ENCODE data around the gene EMC1.
A peak's percentile ranks its signal among the peaks of the same experiment; 100 is the strongest.
"Not testable (repeated sequence)": the region's sequence is repeated elsewhere in the genome, so short reads cannot be mapped to it uniquely, and the experiment has no call there.

Gene EMC1

GRCh38 chr1:19260211-19261138, 9.2 kb upstream of the EMC1 start:
- no peak for DNase-seq (ENCODE audit: low spot score)

- no peak for DNase-seq (ENCODE audit: low spot score)
Observed at GRCh38 chr1:19258353-19258752, 7.0 kb upstream of the EMC1 start.

- no peak for DNase-seq (ENCODE audit: low spot score)
Observed at GRCh38 chr1:19257178-19257914, 6.0 kb upstream of the EMC1 start.

- not testable (repeated sequence) for DNase-seq (ENCODE audit: low spot score)
Observed at GRCh38 chr1:19256301-19256700, 5.0 kb upstream of the EMC1 start.

GRCh38 chr1:19255288-19255687, 4.0 kb upstream of the EMC1 start:
- DNase-seq (ENCODE audit: low spot score) = no peak

- DNase-seq (ENCODE audit: low spot score) = peak; percentile 41
Observed at GRCh38 chr1:19254416-19254815, 3.1 kb upstream of the EMC1 start.

- no peak for DNase-seq (ENCODE audit: low spot score)
Observed at GRCh38 chr1:19250629-19251304, 557 bp downstream of the EMC1 start.

GRCh38 chr1:19240673-19241538, 10.4 kb downstream of the EMC1 start:
- peak; percentile 75 for DNase-seq (ENCODE audit: low spot score)

GRCh38 chr1:19239876-19240275, 11.4 kb downstream of the EMC1 start:
- no peak for DNase-seq (ENCODE audit: low spot score)

GRCh38 chr1:19234224-19234623, 17.1 kb downstream of the EMC1 start:
- no peak for DNase-seq (ENCODE audit: low spot score)

- peak; percentile 34 for DNase-seq (ENCODE audit: low spot score)
Observed at GRCh38 chr1:19232524-19232846, 18.8 kb downstream of the EMC1 start.

- peak; percentile 31 for DNase-seq (ENCODE audit: low spot score)
Observed at GRCh38 chr1:19231736-19232523, 19.4 kb downstream of the EMC1 start.

- DNase-seq (ENCODE audit: low spot score) = no peak
Observed at GRCh38 chr1:19229828-19230325, 21.4 kb downstream of the EMC1 start.

- DNase-seq (ENCODE audit: low spot score) = no peak
Observed at GRCh38 chr1:19229229-19229628, 22.1 kb downstream of the EMC1 start.

GRCh38 chr1:19222979-19223824, 28.1 kb downstream of the EMC1 start:
- no peak for DNase-seq (ENCODE audit: low spot score)

GRCh38 chr1:19222573-19222972, 28.8 kb downstream of the EMC1 start:
- no peak for DNase-seq (ENCODE audit: low spot score)

- DNase-seq (ENCODE audit: low spot score) = no peak
Observed at GRCh38 chr1:19220991-19221390, 30.3 kb downstream of the EMC1 start.

- DNase-seq (ENCODE audit: low spot score) = no peak
Observed at GRCh38 chr1:19220080-19220846, 31.1 kb downstream of the EMC1 start.

- DNase-seq (ENCODE audit: low spot score) = no peak
Observed at GRCh38 chr1:19219451-19219850, 31.9 kb downstream of the EMC1 start.
